Suppressor macrophage treated with lipopolysaccharide for 1 hour (primary cell): ENCODE results near the gene PDCD1.

Experiments used
- DNase-seq, 3 donors: peaks; one replicate each; pipeline ENCODE4 v3.0.0-alpha.2; 2020 to 2022

Gene PDCD1

GRCh38 chr2:241865416-241865956 is 6.8 kb upstream of the PDCD1 start:
- DNase-seq, result no peak

DNA sequence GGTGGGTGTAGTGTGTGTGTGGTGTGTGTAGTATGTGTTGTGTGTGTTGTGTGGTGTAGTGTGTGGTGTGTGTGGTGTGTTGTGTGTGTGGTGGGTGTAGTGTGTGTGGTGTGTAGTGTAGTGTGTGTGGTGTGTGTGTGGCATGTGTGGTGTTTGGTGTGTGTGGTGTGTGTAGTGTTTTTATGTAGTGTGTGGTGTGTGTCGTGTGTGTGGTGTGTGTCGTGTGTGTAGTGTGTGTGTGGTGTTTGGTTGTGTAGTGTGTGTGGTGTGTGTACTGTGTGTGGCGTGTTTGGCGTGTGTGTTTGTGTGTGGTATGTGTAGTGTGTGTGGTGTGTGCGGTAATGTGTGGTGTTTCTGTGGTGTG is 6.1 kb upstream of the PDCD1 start:
- no peak for DNase-seq

DNA sequence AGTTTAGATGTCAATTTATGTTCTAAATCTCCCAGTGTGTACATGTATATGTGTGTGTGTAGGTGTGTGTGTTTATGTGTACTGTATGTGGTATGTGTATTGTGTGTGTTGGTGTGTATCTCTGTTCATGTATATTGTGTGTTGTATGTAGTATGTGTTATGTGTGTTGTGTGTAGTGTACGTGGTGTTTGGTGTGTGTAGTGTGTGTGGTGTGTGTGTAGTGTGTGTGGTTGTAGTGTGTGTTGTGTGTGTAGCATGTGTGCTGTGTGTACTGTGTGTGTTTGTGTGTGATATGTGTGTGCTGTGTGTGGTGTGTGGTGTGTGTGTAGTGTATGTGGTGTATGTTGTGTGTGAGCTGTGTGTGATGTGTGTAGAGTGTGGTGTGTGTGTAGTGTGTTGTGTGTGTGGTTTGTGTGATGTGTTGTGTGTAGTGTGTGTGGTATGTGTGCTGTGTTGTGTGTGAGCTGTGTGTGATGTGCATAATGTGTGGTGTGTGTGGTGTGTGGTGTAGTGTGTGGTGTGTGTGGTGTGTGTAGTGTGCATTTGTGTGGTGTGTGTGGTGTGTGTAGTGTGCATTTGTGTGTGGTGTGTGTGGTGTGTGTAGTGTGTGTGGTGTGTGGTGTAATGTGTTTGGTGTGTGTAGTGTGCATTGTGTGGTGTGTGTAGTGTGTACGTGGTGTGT is 5.6 kb upstream of the PDCD1 start:
- DNase-seq, result no peak

GRCh38 chr2:241863536-241863954 is 4.9 kb upstream of the PDCD1 start:
- peak; percentile 85 to 92 (median 92) for DNase-seq

GRCh38 chr2:241862775-241863535 is 4.3 kb upstream of the PDCD1 start:
- no peak for DNase-seq

- no peak for DNase-seq
These were observed 3.4 kb upstream of the PDCD1 start for GRCh38 chr2:241862093-241862492.

GRCh38 chr2:241861264-241861663 is 2.6 kb upstream of the PDCD1 start:
- no peak for DNase-seq

- no peak for DNase-seq
These were observed 1.7 kb upstream of the PDCD1 start for GRCh38 chr2:241860184-241861078.

- peak; percentile 78 to 85 (median 81) for DNase-seq
These were observed 916 bp upstream of the PDCD1 start for GRCh38 chr2:241859436-241860183.

- no peak for DNase-seq
These were observed 332 bp upstream of the PDCD1 start for GRCh38 chr2:241859017-241859435.

GRCh38 chr2:241857572-241858121 is 1.0 kb downstream of the PDCD1 start:
- no peak for DNase-seq

- DNase-seq, result no peak
These were observed 1.6 kb downstream of the PDCD1 start for GRCh38 chr2:241857041-241857541.

DNA sequence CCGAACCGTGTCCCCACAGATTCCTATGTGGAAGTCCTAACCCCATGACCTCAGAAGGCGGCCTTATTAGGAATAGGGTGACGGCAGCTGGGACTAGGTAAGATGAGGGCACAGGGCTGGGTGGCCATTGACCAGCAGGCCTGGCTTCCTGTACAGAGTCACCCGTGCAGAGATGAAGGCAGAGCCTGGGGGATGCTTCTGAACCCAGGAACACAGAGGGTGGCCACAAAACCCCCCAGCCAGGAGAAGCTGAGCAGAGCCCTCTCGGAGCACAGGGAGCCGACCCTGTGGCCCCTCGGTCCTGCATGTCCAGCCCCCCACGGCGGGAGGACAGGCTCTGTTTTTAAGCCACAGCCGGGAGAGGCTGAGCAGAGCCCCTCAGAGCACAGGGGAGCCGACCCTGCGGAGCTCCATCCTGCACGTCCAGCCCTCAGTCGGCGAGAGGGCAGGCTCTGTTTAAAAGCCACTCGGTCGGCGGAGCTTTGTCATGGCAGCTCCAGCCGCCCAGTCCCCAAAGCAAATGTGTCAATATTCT is 2.7 kb downstream of the PDCD1 start:
- no peak for DNase-seq

DNA sequence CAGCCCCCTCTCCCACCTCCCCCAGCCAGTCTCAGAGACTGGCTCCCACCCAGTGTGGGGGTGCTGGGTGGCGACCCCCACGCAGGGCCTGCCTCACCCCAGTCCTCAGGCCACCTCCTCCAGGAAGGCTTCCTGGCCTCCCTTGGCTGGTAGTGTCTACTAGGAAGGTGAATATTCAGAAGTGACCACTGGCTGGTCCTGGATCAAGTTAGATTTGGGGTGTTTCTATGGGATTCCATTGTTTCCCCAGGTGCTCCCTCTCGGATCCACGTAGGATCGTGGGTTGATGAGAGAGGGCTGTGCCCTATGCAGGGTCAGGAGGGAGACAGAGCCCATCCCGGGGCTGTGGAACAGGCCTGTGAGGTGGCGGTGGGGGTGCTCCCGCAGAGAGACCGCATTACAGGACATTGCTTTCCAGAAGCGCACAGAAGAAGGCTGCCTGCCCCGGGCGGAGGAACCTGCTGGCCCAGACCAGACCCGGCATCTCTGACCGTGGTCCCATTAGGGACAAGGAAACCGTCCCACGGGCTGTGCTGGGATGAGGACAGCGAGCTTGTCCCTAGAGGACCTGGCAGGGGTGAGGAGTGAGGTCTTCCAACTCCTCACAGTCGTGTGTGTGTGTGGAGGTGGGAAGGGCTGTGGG is 3.3 kb downstream of the PDCD1 start:
- DNase-seq, result no peak

DNA sequence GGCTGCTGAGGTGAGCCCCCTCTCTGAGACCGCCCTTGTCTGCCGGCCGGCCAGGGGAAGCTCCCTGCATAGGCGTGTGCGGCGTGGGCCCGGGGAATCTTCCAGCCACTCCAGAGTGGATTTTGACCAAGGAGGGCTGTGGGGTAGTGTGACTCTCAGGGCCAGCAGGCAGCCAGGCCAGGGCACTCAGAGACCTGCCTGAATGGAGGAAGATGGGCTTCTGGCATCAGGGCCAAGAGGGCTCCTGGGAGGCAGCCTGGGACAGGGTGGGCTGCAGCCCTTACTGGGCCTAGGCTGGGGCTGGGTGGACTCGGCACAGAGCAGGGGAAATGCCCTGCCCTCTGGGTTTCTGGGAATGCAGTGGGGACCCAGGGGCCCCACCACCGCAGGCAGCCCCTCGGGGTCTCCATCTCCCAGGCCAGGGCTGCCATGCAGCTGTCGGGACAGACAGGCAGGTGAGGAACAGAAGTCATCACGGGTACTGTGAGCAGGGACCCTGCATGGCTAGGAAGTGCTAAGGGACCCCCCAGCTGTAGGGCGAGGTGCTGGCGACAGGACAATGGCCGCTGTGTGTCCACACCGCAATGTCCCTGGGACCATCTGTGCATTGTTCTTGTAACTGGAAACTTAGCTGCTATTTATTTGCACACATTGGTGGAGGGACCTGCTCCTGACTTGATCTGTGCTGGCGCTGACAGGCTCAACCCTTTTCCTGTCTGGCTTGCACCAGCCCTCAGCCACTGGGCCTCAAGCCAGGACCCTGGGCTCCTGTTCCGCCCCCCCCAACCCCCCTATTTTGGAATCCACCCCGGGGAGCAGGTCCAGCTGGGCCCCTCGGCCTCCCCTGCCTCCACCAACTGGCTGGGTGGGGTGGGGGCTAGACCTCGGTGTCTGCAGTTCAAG is 4.1 kb downstream of the PDCD1 start:
- no peak for DNase-seq

GRCh38 chr2:241853651-241854341 is 4.9 kb downstream of the PDCD1 start:
- DNase-seq, result peak; percentile 64 to 71 (median 69)

DNA sequence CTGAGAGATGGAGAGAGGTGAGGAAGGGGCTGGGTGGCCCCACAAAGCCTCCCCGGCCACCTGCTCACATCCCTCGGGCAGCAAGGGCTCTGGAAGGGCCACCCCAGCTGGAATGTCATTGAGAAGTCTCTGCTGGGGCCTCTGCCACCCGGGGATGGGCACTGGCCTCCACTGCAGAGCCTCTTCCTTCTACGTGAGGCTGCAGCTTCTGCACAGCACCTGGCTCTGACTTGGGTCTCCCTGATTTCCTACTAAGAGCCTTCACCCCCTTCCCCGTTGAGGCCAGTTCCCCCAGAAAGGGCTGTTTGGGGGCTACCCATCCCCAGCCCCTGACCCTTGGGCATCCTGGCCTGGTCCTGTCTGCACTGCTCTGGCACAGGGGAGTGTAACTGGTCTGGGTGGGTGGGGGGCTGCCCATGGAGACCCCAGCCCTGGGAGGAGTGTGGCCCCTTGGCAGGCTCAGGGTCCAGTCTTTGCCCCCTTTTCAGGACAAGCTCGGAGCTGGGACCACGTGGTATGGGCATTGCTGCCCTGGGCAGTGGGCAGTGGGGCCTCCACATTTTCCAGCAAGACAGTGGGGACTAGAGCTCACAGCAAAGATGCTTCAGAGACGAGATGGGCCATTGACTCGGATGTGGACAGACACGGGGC is 5.6 kb downstream of the PDCD1 start:
- no peak for DNase-seq

DNA sequence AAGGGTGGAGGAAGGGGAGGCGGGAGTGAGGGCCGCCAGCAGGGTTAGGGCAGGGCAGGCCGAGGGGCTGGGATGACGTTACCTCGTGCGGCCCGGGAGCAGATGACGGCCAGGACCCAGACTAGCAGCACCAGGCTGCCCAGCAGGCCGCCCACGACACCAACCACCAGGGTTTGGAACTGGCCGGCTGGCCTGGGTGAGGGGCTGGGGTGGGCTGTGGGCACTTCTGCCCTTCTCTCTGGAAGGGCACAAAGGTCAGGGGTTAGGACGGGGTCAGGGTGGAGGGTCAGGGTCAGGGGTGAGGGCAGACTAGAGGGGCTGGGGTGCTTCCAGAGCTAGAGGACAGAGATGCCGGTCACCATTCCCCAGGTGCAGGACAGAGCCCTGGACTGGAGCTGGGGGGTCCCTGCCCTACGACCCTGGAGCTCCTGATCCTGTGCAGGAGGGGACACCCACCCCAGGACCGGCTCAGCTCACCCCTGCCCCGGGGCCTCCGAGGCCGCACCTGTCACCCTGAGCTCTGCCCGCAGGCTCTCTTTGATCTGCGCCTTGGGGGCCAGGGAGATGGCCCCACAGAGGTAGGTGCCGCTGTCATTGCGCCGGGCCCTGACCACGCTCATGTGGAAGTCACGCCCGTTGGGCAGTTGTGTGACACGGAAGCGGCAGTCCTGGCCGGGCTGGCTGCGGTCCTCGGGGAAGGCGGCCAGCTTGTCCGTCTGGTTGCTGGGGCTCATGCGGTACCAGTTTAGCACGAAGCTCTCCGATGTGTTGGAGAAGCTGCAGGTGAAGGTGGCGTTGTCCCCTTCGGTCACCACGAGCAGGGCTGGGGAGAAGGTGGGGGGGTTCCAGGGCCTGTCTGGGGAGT is 6.3 kb downstream of the PDCD1 start:
- no peak for DNase-seq
